CD4-positive, alpha-beta T cell (primary cell): ENCODE results near the gene CEP112. TPM values are rescaled to one million over a fixed set of nuclear protein-coding genes. Genes with fewer than 3 reads are reported as not detected.

Experiments used
- ATAC-seq: fragments of 200-7000 bp; cut with Tn5 transposase; one replicate; pipeline ENCODE4 v1.10.0; 2022; ENCODE audit warnings: mild to moderate bottlenecking; ENCODE audit not compliant: poor library complexity
- CTCF ChIA-PET: fragments of 350-600 bp; sonication (Branson Sonifier 250); formaldehyde crosslinking; loops from one replicate; lab custom pipeline; 2021; ENCODE audit warnings: antibody characterized with exemption, inconsistent platforms; lab: Charles Lee
- POLR2A ChIA-PET: fragments of 350-600 bp; sonication (Branson Sonifier 250); formaldehyde crosslinking; loops from one replicate; lab custom pipeline; 2021; ENCODE audit warnings: antibody characterized with exemption, inconsistent platforms; lab: Charles Lee
- DNase-seq, 14 experiments: peaks; one replicate each; pipeline ENCODE4 v3.0.0-alpha.2; 2013 to 2020; ENCODE audit warnings: mixed read lengths in 2 of 14
- H3K27ac ChIP-seq, 2 donors: one replicate each; pipeline versions ENCODE4 v1.5.1 to v1.7.0; 2013; ENCODE audit warnings: low read length in 2 of 2, low read depth in 1 of 2, mild to moderate bottlenecking in 1 of 2
- H3K27me3 ChIP-seq, 2 experiments: 1 replicate in 1 of 2; 2 replicates in 1 of 2; pipeline versions ENCODE4 v1.6.1 to v1.7.0; 2013; ENCODE audit warnings: low read length in 2 of 2, control low read depth in 1 of 2, mild to moderate bottlenecking in 1 of 2, moderate library complexity in 1 of 2; ENCODE audit not compliant: insufficient read depth in 2 of 2, control insufficient read depth in 1 of 2
- H3K36me3 ChIP-seq: one replicate; pipeline ENCODE4 v1.6.1; 2013; ENCODE audit warnings: low read length, control low read depth; ENCODE audit not compliant: insufficient read depth
- H3K4me1 ChIP-seq: one replicate; pipeline ENCODE4 v1.6.1; 2013; ENCODE audit warnings: low read length, control low read depth; ENCODE audit not compliant: insufficient read depth
- H3K4me3 ChIP-seq: one replicate; pipeline ENCODE4 v1.5.1; 2013; ENCODE audit warnings: mild to moderate bottlenecking, low read length, moderate library complexity
- H3K9me3 ChIP-seq, 2 experiments: 1 replicate in 1 of 2; 2 replicates in 1 of 2; pipeline versions ENCODE4 v1.6.1 to v1.7.0; 2013; ENCODE audit warnings: low read length in 2 of 2, mild to moderate bottlenecking in 2 of 2, control low read depth in 1 of 2, moderate library complexity in 1 of 2; ENCODE audit not compliant: control insufficient read depth in 1 of 2, insufficient read depth in 1 of 2
- H3K27ac Mint-ChIP-seq: one replicate; pipeline ENCODE4 v1.8.0; 2020; ENCODE audit warnings: mixed read lengths
- H3K27me3 Mint-ChIP-seq: one replicate; pipeline ENCODE4 v1.8.0; 2021; ENCODE audit warnings: mixed read lengths
- H3K36me3 Mint-ChIP-seq: one replicate; pipeline ENCODE4 v1.8.0; 2021; ENCODE audit warnings: low read depth, mixed read lengths
- H3K4me1 Mint-ChIP-seq: one replicate; pipeline ENCODE4 v1.8.0; 2021; ENCODE audit warnings: low read depth, mixed read lengths
- H3K4me3 Mint-ChIP-seq: one replicate; pipeline ENCODE4 v1.8.0; 2020; ENCODE audit warnings: mild to moderate bottlenecking, mixed read lengths
- H3K9me3 Mint-ChIP-seq: one replicate; pipeline ENCODE4 v1.8.0; 2020; ENCODE audit warnings: mixed read lengths
- intact Hi-C, 2 experiments: fragments of 100-400 bp; cut with DNase I in 1 of 2; cut with micrococcal nuclease in 1 of 2; formaldehyde crosslinking; loops; one replicate each; pipeline versions ENCODE4 v1.15.1 to v1.9.0; 2023 to 2025; cut with DNase I, micrococcal nuclease
- total RNA-seq, 174 experiments: library from RNA in 2 of 174; stranded (reverse) in 2 of 174; gene quantifications; one replicate each; pipeline ENCODE4 v1.2.3 and lab custom pipeline; 2021 to 2026
- TF ChIP-seq, protein P1 (sequence below): fragments of 200-600 bp; IDR thresholded peaks from one replicate; pipeline ENCODE4 v1.8.0; 2022; ENCODE audit warnings: antibody characterized with exemption, mild to moderate bottlenecking

CEP112 gene
- total RNA-seq, 2 experiments from 2014 or later: 1.6 to 2.2 TPM

DNA sequence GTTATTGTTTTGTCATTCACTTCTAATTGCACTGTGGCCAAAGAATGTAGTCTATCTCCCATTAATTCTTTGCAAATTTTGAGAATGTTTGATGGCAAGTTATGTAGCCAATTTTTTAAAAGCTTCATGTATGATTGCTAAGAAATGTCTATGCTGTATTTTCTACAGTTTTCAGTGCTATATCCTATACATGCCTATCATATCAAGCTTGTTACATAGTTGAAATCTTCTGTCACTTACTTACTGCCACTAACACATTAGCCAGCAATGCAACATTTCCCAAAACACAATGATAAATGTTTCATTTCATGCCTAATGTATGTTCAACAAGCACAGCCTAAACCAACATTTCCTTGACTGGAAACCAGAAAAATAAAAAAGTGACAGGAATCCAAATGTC lies 338.1 kb downstream of the CEP112 start:
- Mint-ChIP-seq H3K36me3 (no peaks in the 10 kb centered on the region), H3K27ac (no peak overlapping the region), H3K4me3 (no peak overlapping the region), H3K9me3 (no peaks in the 10 kb centered on the region), H3K27me3 (peaks cover 5% of the 10 kb centered on the region), H3K4me1 (no peaks in the 10 kb centered on the region)
- Histone ChIP-seq H3K9me3 (no peaks in the 10 kb centered on the region), H3K27ac (no peak overlapping the region), H3K4me3 (no peak overlapping the region), H3K4me1 (no peaks in the 10 kb centered on the region), H3K27me3 (no peaks in the 10 kb centered on the region), H3K36me3 (no peaks in the 10 kb centered on the region)
- intact Hi-C loops: no loop called here
- DNase-seq (no peak), ATAC-seq (no peak)
- ChIA-PET POLR2A (no interaction called here), CTCF (interaction anchor here (1.6 kb wide), 1 partner anchor 19 kb away, joined by 3 read pairs; no protein-coding TSS in a partner anchor)
- TF ChIP-seq, protein P1, sequence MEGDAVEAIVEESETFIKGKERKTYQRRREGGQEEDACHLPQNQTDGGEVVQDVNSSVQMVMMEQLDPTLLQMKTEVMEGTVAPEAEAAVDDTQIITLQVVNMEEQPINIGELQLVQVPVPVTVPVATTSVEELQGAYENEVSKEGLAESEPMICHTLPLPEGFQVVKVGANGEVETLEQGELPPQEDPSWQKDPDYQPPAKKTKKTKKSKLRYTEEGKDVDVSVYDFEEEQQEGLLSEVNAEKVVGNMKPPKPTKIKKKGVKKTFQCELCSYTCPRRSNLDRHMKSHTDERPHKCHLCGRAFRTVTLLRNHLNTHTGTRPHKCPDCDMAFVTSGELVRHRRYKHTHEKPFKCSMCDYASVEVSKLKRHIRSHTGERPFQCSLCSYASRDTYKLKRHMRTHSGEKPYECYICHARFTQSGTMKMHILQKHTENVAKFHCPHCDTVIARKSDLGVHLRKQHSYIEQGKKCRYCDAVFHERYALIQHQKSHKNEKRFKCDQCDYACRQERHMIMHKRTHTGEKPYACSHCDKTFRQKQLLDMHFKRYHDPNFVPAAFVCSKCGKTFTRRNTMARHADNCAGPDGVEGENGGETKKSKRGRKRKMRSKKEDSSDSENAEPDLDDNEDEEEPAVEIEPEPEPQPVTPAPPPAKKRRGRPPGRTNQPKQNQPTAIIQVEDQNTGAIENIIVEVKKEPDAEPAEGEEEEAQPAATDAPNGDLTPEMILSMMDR: no peak

DNA sequence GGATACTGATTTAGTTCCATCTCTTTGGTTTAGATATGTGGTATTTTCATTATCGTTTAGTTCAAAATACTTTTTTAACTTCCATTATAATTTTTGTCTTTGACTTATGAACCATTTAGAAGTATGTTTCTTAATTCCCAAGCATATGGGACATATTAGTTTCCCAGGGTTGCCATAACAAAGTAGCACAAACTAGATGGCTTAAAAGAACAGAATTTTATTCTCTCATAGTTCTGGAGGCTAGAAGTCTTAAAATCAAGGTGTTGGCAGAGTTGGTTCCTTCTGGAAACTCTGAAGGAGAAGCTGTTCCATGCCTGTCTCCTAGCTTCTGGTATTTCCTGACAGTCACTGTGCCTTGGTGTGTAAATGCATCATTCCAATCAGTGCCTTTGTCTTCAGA lies 339.0 kb downstream of the CEP112 start:
- Histone ChIP-seq H3K4me3 (no peak overlapping the region), H3K9me3 (no peaks in the 10 kb centered on the region), H3K27ac (no peak overlapping the region), H3K27me3 (no peaks in the 10 kb centered on the region), H3K36me3 (no peaks in the 10 kb centered on the region), H3K4me1 (no peaks in the 10 kb centered on the region)
- TF ChIP-seq, protein P1: no peak
- ChIA-PET CTCF (no interaction called here), POLR2A (no interaction called here)
- no peak overlapping the region for H3K4me3 Mint-ChIP-seq
- H3K9me3 Mint-ChIP-seq: no peaks in the 10 kb centered on the region
- H3K36me3 Mint-ChIP-seq: no peaks in the 10 kb centered on the region
- peaks cover 5% of the 10 kb centered on the region for H3K27me3 Mint-ChIP-seq
- no peak overlapping the region for H3K27ac Mint-ChIP-seq
- DNase-seq (no peak), ATAC-seq (no peak)
- intact Hi-C loops: no loop called here
- no peaks in the 10 kb centered on the region for H3K4me1 Mint-ChIP-seq

DNA sequence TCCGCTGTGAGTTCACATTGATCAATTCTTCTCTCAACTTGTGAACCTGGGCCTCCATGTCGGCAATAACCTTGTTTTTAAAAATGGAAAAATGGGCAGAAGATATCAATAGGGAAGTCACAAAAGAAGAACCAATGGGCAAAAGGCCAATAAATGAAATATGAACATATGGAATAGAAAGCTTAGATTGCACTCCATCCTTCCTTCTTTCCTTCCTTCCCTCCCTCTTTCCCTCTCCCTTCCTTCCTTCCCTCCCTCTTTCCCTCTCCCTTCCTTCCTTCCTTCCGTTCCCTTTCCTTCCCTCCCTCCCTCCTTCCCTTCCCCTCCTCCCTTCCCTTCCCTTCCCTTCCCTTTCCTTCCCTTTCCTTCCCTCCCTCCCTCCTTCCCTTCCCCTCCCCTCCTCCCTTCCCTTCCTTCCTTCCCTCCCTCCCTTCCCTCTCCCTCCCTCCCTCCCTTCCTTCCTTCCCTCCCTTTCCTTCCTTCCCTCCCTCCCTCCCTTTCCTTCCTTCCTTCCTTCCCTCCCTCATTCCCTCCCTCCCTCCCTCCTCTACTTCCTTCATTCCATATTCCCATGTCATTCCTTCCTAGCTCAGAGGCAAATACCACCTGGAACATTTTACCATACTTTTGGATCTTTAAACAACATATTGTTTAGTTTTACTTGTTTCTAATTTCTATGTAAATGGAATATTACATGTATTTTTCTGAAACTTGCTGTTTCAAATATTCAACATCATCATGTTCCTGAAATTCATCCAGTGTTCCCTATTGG lies 339.8 kb downstream of the CEP112 start:
- Mint-ChIP-seq H3K4me3 (no peak overlapping the region), H3K27ac (no peak overlapping the region), H3K27me3 (peaks cover 5% of the 10 kb centered on the region), H3K36me3 (no peaks in the 10 kb centered on the region), H3K9me3 (no peaks in the 10 kb centered on the region), H3K4me1 (no peaks in the 10 kb centered on the region)
- TF ChIP-seq, protein P1: no peak
- no peaks in the 10 kb centered on the region for H3K9me3 ChIP-seq
- POLR2A ChIA-PET: no interaction called here
- H3K4me1 ChIP-seq: no peaks in the 10 kb centered on the region
- no peak overlapping the region for H3K4me3 ChIP-seq
- intact Hi-C loops: no loop called here
- no peak overlapping the region for H3K27ac ChIP-seq
- CTCF ChIA-PET: no interaction called here
- ATAC-seq (no peak), DNase-seq (no peak)
- no peaks in the 10 kb centered on the region for H3K36me3 ChIP-seq
- H3K27me3 ChIP-seq: no peaks in the 10 kb centered on the region
